Spleen (tissue), 7 donors: ENCODE results near the gene AMD1.

Experiments
- CTCF ChIP-seq, 11 experiments: fragments of 200-600 bp in 7 of 11; fragments of 450-650 bp in 4 of 11; sonication (generic) in 4 of 11; IDR thresholded peaks in 8 of 11; conservative IDR thresholded peaks in 3 of 11; 1 replicate in 7 of 11; 2 replicates in 4 of 11; pipeline versions ENCODE4 v1.4.0 to v1.8.0; 2016 to 2021; ENCODE audit warnings: antibody characterized with exemption in 11 of 11, inconsistent platforms in 4 of 11, mild to moderate bottlenecking in 1 of 11
- POLR2A ChIP-seq, 3 donors: fragments of 450-650 bp; IDR thresholded peaks; one replicate each; pipeline ENCODE4 v1.5.1; 2017; ENCODE audit warnings: antibody characterized with exemption in 3 of 3, mild to moderate bottlenecking in 1 of 3
- POLR2AphosphoS5 ChIP-seq, 3 donors: sonication (generic); formaldehyde crosslinking; IDR thresholded peaks; one replicate each; pipeline ENCODE4 v1.5.1; 2017; ENCODE audit warnings: antibody characterized with exemption in 3 of 3
- donor health status: DM: no; HTN: no; CAD: no; lungs with moderate emphysema.
- donor health status: DM: no; HTN: no; CAD: no.
- donor health status: DM: no; HTN: no; CAD: no.

- TF ChIP-seq POLR2A (IDR thresholded peaks at IDR 0.05), result no peak
- no peak for TF ChIP-seq POLR2AphosphoS5 (IDR thresholded peaks at IDR 0.05)
- TF ChIP-seq CTCF (IDR thresholded peaks at IDR 0.05 in 8 of 11, conservative IDR thresholded peaks at IDR 0.05 in 3 of 11), result no peak
Measured at GRCh38 chr6:110935171-110935570, 60.6 kb downstream of the AMD1 start.
